Keratinocyte (primary cell): ENCODE data around the gene USP17L28. TPM values are rescaled to one million over a fixed set of nuclear protein-coding genes. Genes with fewer than 3 reads are reported as not detected.
"Not testable (repeated sequence)": the region's sequence is repeated elsewhere in the genome, so short reads cannot be mapped to it uniquely, and the experiment has no call there.

Source experiments
- DNase-seq: peaks from one replicate; pipeline ENCODE4 v3.0.0-alpha.2; 2011; ENCODE audit warnings: low read depth, missing footprints, low spot score
- FAIRE-seq: peaks from 2 replicates; lab custom pipeline; 2011; peaks lifted over from hg19 to GRCh38; lab: Jason Lieb, UNC
- H2AFZ ChIP-seq: 2 replicates; pipeline ENCODE4 v1.6.0; 2012; ENCODE audit warnings: low read length, control low read depth, inconsistent platforms; ENCODE audit not compliant: control insufficient read depth
- H3K27ac ChIP-seq: 2 replicates; pipeline ENCODE4 v1.5.1; 2011; ENCODE audit warnings: low read length; ENCODE audit not compliant: control insufficient read depth, insufficient read depth
- H3K27me3 ChIP-seq: 3 replicates; pipeline ENCODE4 v1.6.0; 2011; ENCODE audit warnings: low read length; ENCODE audit not compliant: control insufficient read depth, insufficient read depth; ENCODE audit errors: extremely low read depth
- H3K36me3 ChIP-seq, 2 experiments: 2 replicates in 1 of 2; 3 replicates in 1 of 2; pipeline ENCODE4 v1.5.1; 2011; ENCODE audit warnings: low read length in 2 of 2, mild to moderate bottlenecking in 1 of 2; ENCODE audit not compliant: control insufficient read depth in 2 of 2, insufficient read depth in 2 of 2; ENCODE audit errors: extremely low read depth in 1 of 2
- H3K4me1 ChIP-seq: 3 replicates; pipeline ENCODE4 v1.5.1; 2011; ENCODE audit warnings: low read length; ENCODE audit not compliant: control insufficient read depth, insufficient read depth; ENCODE audit errors: extremely low read depth
- H3K4me2 ChIP-seq: 3 replicates; pipeline ENCODE4 v1.6.0; 2011; ENCODE audit warnings: low read depth, low read length; ENCODE audit not compliant: control insufficient read depth, insufficient read depth; ENCODE audit errors: extremely low read depth
- H3K4me3 ChIP-seq, 3 experiments: fragments of 200-600 bp in 1 of 3; sonication (generic) in 1 of 3; 2 replicates in 2 of 3; 3 replicates in 1 of 3; pipeline ENCODE4 v1.5.1; 2011 to 2016; ENCODE audit warnings: low read length in 3 of 3, mild to moderate bottlenecking in 3 of 3, control low read depth in 2 of 3, inconsistent platforms in 1 of 3, low read depth in 1 of 3, mixed read lengths in 1 of 3, mixed run types in 1 of 3, moderate library complexity in 1 of 3; ENCODE audit not compliant: control insufficient read depth in 2 of 3, insufficient read depth in 2 of 3; ENCODE audit errors: extremely low read depth in 1 of 3
- H3K79me2 ChIP-seq: 2 replicates; pipeline ENCODE4 v1.6.0; 2012; ENCODE audit warnings: low read length; ENCODE audit not compliant: control insufficient read depth, insufficient read depth
- H3K9ac ChIP-seq: 3 replicates; pipeline ENCODE4 v1.6.0; 2011; ENCODE audit warnings: low read length; ENCODE audit not compliant: control insufficient read depth, insufficient read depth; ENCODE audit errors: extremely low read depth
- H3K9me1 ChIP-seq: 3 replicates; pipeline ENCODE4 v1.6.0; 2011; ENCODE audit warnings: low read length; ENCODE audit not compliant: control insufficient read depth, insufficient read depth; ENCODE audit errors: extremely low read depth
- H3K9me3 ChIP-seq: 2 replicates; pipeline ENCODE4 v1.5.1; 2012; ENCODE audit warnings: low read depth, low read length; ENCODE audit not compliant: control insufficient read depth
- H4K20me1 ChIP-seq: 3 replicates; pipeline ENCODE4 v1.6.0; 2011; ENCODE audit warnings: low read length; ENCODE audit not compliant: control insufficient read depth, insufficient read depth; ENCODE audit errors: extremely low read depth
- dilution Hi-C: fragments of 300-500 bp; cut with MboI; formaldehyde crosslinking; loops from one replicate; pipeline ENCODE4 v1.7.0; 2020; ENCODE audit warnings: low sequenced_read_pairs; ENCODE audit not compliant: extremely low pct_ligation_motif_present
- polyA plus RNA-seq, 5 experiments: library from polyadenylated mRNA; depleted of rRNA in 3 of 5; stranded (reverse) in 3 of 5; stranded (forward) in 1 of 5; unstranded in 1 of 5; fragments of >200 nt; gene quantifications; 1 replicate in 1 of 5; 2 replicates in 3 of 5; 3 replicates in 1 of 5; pipeline versions ENCODE4 v1.2.1 to v1.2.3, GENCODE V29; 2011 to 2012; ENCODE audit warnings: missing spikeins in 2 of 5, low read depth in 1 of 5, low replicate concordance in 1 of 5
- TF ChIP-seq, protein P1 (sequence below), 3 experiments: IDR thresholded peaks in 1 of 3; conservative IDR thresholded peaks in 1 of 3; optimal IDR thresholded peaks in 1 of 3; 2 replicates in 2 of 3; 3 replicates in 1 of 3; pipeline versions ENCODE3 to v1.5.1; 2011; ENCODE audit warnings: low read length in 3 of 3, mild to moderate bottlenecking in 3 of 3, moderate library complexity in 2 of 3, control low read depth in 1 of 3, inconsistent platforms in 1 of 3; ENCODE audit not compliant: insufficient read depth in 2 of 3; ENCODE audit errors: extremely low read depth in 1 of 3

USP17L28 gene
- polyA plus RNA-seq, 1 donor (not counting 4 experiments of a cell fraction or from before 2014, with no cell fraction given): not detected

DNA sequence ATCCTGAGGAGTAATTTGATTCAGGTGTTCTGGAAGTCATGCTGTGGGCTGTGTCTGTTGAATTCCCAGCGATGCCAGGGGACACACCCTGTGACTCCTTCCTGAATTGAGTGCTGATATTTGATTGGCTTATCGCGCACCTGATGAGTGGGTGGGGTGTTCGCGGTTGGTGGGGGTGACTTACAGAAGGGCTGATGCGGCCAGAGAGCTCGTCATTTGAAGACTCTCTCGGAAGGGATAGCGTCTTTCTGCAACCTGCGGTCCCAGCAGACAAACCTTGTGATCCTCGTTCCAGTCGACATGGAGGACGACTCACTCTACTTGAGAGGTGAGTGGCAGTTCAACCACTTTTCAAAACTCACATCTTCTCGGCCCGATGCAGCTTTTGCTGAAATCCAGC, 14.1 kb downstream of the USP17L28 start, which contains the start of gene USP17L30:
TSS of gene USP17L30 (plus strand) at position 301 of the 400 bp plus-strand sequence. CDS start at position 301, 0 bp downstream.
- DNase-seq, H3K4me2 ChIP-seq, dilution Hi-C loops, H3K9ac ChIP-seq, H3K27ac ChIP-seq, H4K20me1 ChIP-seq, H3K36me3 ChIP-seq, H2AFZ ChIP-seq, FAIRE-seq, H3K4me1 ChIP-seq, H3K27me3 ChIP-seq, H3K9me3 ChIP-seq, H3K9me1 ChIP-seq, H3K79me2 ChIP-seq, H3K4me3 ChIP-seq: not testable (repeated sequence)

DNA sequence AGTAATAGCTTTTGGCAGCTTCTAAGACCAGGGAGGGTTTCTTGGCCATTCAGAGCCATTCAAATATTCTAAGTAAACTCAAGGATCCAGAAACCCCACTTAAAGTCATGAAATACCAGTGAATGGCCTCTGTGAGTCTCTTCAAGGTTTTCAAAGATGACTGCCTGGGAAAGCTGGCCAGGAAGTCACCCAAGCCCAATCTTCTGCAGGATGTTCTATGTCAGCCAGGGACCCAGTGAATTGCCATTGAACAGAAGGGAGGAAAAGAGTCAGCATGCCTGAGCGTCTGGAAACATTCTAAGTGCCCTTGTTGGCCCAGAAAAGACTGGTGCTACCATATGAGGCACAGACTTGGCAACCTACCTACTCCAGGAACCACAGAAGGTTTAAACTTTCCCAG, 31.2 kb downstream of the USP17L28 start:
- H3K27ac ChIP-seq, H4K20me1 ChIP-seq, H3K9ac ChIP-seq, DNase-seq, H3K4me3 ChIP-seq, H3K4me2 ChIP-seq, H3K79me2 ChIP-seq, FAIRE-seq, H3K4me1 ChIP-seq, H3K9me3 ChIP-seq, H3K9me1 ChIP-seq, H3K36me3 ChIP-seq, dilution Hi-C loops, H3K27me3 ChIP-seq, H2AFZ ChIP-seq: not testable (repeated sequence)

DNA sequence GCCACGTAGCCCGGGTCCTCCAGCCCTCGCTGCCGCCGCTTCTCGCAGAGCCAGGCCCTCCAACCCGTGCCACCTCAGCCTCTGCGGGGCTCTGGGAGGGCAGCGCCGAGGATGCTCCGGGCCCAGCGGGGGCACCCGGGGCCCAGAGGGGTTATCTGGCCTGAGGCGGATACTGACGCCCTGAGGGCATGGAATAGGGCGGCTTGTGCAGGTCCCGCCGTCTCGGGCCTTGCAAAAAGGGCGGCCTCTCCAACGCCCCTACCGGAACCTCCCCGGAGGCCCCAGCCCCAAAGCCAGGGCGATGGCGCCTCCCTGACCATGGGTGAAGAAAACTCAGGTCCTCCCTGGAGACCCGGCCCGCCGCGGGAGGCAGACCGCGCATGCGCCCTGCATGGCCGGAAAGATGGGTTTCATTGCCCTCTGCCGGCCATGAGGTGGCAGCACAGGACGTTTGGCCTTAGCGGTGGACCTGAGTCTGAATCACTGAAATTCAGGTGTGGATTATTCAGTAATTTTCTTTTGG, 32.4 kb downstream of the USP17L28 start:
- H3K27me3 ChIP-seq, H3K9ac ChIP-seq, dilution Hi-C loops, H3K36me3 ChIP-seq, H3K27ac ChIP-seq, H4K20me1 ChIP-seq, FAIRE-seq, H3K79me2 ChIP-seq, H3K4me1 ChIP-seq, H3K9me1 ChIP-seq, DNase-seq, H3K9me3 ChIP-seq: not testable (repeated sequence)
- Histone ChIP-seq H3K4me2 (peak overlapping the region; percentile 37), H2AFZ (peak overlapping the region; percentile 66), H3K4me3 (peak overlapping the region in 2 of 3 experiments; percentile 30 to 49)
- TF ChIP-seq, protein P1, sequence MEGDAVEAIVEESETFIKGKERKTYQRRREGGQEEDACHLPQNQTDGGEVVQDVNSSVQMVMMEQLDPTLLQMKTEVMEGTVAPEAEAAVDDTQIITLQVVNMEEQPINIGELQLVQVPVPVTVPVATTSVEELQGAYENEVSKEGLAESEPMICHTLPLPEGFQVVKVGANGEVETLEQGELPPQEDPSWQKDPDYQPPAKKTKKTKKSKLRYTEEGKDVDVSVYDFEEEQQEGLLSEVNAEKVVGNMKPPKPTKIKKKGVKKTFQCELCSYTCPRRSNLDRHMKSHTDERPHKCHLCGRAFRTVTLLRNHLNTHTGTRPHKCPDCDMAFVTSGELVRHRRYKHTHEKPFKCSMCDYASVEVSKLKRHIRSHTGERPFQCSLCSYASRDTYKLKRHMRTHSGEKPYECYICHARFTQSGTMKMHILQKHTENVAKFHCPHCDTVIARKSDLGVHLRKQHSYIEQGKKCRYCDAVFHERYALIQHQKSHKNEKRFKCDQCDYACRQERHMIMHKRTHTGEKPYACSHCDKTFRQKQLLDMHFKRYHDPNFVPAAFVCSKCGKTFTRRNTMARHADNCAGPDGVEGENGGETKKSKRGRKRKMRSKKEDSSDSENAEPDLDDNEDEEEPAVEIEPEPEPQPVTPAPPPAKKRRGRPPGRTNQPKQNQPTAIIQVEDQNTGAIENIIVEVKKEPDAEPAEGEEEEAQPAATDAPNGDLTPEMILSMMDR (optimal IDR thresholded peaks at IDR 0.05 in 1 of 3, IDR thresholded peaks at IDR 0.05 in 1 of 3, conservative IDR thresholded peaks at IDR 0.05 in 1 of 3; ENCODE audit: extremely low read depth in 1 of 3, insufficient read depth in 2 of 3, low read length in 3 of 3): peak in 1 of 3 experiments; percentile 8
